Esophagus squamous epithelium (tissue), 4 donors: Measurements from ENCODE around the gene VSTM2L.

ENCODE experiments used
- POLR2A ChIP-seq, 4 donors: fragments of 450-650 bp; IDR thresholded peaks; one replicate each; pipeline ENCODE4 v1.6.1; 2017; ENCODE audit warnings: antibody characterized with exemption in 4 of 4, mild to moderate bottlenecking in 4 of 4, moderate library complexity in 3 of 4
- TF ChIP-seq, protein P1 (sequence below), 6 experiments: fragments of 450-650 bp in 4 of 6; fragments of 200-600 bp in 2 of 6; sonication (generic) in 2 of 6; IDR thresholded peaks; one replicate each; pipeline ENCODE4 v1.5.1; 2016 to 2019; ENCODE audit warnings: antibody characterized with exemption in 6 of 6, mild to moderate bottlenecking in 4 of 6, moderate library complexity in 4 of 6

GRCh38 chr20:37986873-37987601 lies 84.1 kb downstream of the VSTM2L start:
- TF ChIP-seq, protein P1, sequence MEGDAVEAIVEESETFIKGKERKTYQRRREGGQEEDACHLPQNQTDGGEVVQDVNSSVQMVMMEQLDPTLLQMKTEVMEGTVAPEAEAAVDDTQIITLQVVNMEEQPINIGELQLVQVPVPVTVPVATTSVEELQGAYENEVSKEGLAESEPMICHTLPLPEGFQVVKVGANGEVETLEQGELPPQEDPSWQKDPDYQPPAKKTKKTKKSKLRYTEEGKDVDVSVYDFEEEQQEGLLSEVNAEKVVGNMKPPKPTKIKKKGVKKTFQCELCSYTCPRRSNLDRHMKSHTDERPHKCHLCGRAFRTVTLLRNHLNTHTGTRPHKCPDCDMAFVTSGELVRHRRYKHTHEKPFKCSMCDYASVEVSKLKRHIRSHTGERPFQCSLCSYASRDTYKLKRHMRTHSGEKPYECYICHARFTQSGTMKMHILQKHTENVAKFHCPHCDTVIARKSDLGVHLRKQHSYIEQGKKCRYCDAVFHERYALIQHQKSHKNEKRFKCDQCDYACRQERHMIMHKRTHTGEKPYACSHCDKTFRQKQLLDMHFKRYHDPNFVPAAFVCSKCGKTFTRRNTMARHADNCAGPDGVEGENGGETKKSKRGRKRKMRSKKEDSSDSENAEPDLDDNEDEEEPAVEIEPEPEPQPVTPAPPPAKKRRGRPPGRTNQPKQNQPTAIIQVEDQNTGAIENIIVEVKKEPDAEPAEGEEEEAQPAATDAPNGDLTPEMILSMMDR (IDR thresholded peaks at IDR 0.05) = no peak
- TF ChIP-seq POLR2A (IDR thresholded peaks at IDR 0.05) = no peak
